ENCODE measurements around the gene CCHCR1.

Gene CCHCR1

DNA sequence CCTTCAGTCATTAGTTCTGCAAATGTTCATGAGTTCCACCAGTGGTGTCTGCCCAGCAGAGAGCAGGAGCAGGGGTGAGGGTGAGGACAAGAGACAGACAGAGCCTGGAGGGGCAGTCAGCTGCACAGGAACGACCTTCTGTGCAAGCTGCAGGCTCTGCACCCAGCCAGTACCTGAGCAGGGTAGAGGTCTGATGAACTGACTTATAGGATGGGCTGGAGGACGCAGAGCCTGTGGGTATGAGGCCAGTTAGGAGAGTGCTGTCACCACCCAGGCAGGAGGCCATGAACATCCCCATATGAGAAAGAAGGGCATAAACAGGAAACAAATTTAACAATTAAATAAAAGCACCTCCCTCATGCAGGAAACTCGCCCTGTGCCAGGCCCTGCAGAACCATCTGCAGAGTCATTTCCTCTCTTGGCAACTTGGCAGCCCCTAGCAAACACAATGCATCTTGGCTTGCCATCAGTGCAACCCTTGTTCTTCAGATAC is 63.2 kb downstream of the CCHCR1 start:
- Histone ChIP-seq H3K27ac (ENCODE audit: low read depth, low read length, severe bottlenecking) (no peak overlapping the region), H3K9me3 (ENCODE audit: control insufficient read depth, low read length) (no peaks in the 10 kb centered on the region), H3K36me3 (ENCODE audit: control insufficient read depth, insufficient read depth, low read length) (no peaks in the 10 kb centered on the region), H3K4me1 (ENCODE audit: control insufficient read depth, insufficient read depth, low read length, poor library complexity, severe bottlenecking) (peaks cover 14% of the 10 kb centered on the region), H3K4me3 (ENCODE audit: extremely low read depth, insufficient read depth, low read length, poor library complexity, severe bottlenecking) (no peak overlapping the region)
- 88 to 93% methylated on average over 2 of the region's 3 CpGs for WGBS, 2 experiments (ENCODE audit: insufficient coverage in 2 of 2)

- H3K36me3 ChIP-seq (ENCODE audit: control insufficient read depth, insufficient read depth, low read length), result no peaks in the 10 kb centered on the region
- no peak overlapping the region for H3K4me3 ChIP-seq (ENCODE audit: extremely low read depth, insufficient read depth, low read length, poor library complexity, severe bottlenecking)
- no peaks in the 10 kb centered on the region for H3K9me3 ChIP-seq (ENCODE audit: control insufficient read depth, low read length)
- H3K4me1 ChIP-seq (ENCODE audit: control insufficient read depth, insufficient read depth, low read length, poor library complexity, severe bottlenecking), result peaks cover 14% of the 10 kb centered on the region
- H3K27ac ChIP-seq (ENCODE audit: low read depth, low read length, severe bottlenecking), result no peak overlapping the region
- 90 to 100% methylated on average over 2 to 6 of the region's 12 CpGs for WGBS, 2 experiments (ENCODE audit: insufficient coverage in 2 of 2)
Observed at GRCh38 chr6:31092769-31093505, 64.7 kb downstream of the CCHCR1 start.

All from mesodermal cell (in vitro differentiated cells).